Endometrial microvascular endothelial cells (primary cell): ENCODE results near the gene RNU5D-1. TPM values are rescaled to one million over a fixed set of nuclear protein-coding genes. Genes with fewer than 3 reads are reported as not detected.
"Not testable (repeated sequence)": the region's sequence is repeated elsewhere in the genome, so short reads cannot be mapped to it uniquely, and the experiment has no call there.

Source experiments
- in situ Hi-C: cut with HindIII; loops from 2 replicates; pipeline ENCODE4 v1.10.0; 2017; ENCODE audit warnings: low sequenced_read_pairs, low pct_unique_long_range_greater_than_20kb; ENCODE audit errors: inconsistent ontology term
- total RNA-seq: library from RNA; depleted of rRNA; stranded (reverse); fragments of >200 nt; gene quantifications from one replicate; pipeline ENCODE4 v1.2.3, GENCODE V29; 2015; ENCODE audit errors: inconsistent ontology term

Gene RNU5D-1
- total RNA-seq, 1 donor from 2014 or later: not detected

DNA sequence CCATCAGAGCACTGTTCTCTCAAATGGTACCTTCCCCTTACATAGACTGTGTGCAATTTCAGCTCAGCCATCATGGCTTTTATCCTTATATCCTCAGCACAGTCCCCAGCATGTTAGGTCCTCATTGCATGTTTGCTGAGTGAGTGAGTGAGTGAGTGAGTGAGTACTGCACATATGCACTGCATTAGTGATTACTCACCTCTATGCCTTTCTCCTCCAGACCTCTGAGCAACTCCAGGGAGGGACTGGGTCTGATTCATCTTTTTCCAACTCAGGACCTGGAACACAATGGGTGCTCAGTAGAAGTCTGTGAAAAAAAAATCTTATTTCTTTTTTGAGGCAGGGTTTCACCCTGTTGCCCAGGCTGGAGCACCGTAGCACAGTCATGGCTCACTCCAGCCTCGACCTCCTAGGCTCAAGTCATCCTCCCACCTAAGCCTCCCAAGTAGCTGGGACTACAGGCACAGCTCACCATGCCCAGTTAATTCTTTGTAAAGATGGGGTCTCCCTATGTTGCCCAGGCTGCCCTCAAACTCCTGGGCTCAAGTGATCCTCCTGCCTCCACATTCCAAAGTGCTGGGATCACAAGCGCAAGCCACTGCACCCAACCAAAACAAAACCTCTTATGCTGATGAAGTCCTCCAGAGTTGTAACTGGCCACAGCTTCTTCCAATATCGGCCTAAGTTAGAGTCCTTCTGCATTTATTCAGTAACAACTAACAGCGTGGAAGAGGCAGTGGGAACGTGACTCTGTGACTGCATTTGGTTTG is 23.7 kb downstream of the RNU5D-1 start:
- in situ Hi-C loops: no loop called here

DNA sequence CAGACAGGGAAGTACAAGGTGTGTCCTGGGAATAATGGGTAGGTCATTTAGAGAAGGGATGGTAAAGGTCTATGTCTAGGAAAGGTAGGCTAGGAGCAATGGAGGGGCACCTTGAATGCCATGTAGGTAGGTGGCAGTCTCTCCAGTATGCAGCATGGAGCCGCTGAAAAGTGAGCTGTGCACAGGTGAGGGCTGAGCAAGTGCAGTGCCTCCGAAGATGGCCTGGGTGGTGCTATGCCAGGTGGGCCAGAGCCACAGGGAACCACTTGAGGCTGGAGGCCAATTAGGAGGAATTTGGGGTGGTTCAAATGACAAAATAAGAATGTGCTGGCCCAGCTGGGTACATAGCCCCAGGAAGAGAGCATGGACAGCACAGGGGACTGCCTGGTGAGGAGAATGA is 25.0 kb downstream of the RNU5D-1 start:
- in situ Hi-C loops: no loop called here

DNA sequence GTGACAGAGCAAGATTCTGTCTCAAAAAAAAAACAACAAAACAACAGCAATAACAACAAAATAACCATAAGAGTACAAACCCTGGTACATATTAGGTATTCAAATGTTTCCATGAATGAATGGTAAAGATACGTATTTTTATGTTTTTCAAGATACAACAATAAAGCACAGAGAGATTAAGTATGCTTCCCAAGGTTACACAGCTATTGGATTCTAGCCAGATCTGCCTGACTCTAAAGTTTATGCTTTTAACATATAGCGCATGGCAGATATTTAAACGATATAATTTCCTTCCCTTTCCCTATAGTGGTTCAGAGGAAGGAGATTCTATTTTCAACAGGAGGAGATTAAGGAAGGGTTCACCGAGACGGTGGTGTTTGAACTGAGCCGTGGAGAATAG is 25.5 kb downstream of the RNU5D-1 start:
- in situ Hi-C loops: no loop called here

DNA sequence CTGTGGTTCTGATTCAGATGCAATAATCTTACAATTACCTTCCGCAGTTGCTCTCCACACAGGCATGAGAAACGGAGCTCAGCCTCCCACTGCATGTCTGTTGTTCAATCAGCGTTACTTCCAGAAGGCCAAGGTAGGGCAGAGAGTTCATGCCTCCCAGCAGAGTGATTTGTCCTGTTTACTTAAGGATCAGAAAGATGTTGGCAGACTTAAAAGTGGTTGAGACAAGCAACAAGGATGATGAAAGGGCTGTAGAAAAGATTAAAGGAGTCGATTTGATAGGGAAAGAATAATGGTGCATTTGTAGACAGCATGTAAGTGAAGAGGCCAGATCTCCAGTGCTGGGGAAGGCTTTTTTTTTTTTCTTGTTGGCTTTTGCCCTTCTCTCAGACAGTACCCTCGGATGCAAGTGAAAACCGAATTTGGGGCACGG is 29.8 kb downstream of the RNU5D-1 start:
- in situ Hi-C loops: no loop called here

DNA sequence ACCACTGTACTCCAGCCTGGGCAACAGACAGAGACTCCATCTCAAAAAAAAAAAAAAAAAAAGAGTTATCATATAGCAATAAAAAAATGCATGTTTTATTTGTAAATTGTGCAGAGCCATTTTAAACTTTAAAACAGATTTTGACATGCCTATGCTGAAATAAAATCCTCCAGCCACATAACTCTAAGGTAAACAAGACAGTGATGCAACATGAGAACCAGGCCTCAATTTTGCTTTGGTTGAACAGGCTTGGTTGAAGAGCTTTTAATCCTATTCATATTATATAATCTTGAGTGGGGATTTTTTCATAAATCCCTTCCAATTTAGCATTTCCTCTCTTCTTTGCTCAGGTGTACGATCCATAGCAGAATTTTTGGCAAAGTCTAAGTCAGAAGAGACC is 30.4 kb downstream of the RNU5D-1 start:
- in situ Hi-C loops: no loop called here

DNA sequence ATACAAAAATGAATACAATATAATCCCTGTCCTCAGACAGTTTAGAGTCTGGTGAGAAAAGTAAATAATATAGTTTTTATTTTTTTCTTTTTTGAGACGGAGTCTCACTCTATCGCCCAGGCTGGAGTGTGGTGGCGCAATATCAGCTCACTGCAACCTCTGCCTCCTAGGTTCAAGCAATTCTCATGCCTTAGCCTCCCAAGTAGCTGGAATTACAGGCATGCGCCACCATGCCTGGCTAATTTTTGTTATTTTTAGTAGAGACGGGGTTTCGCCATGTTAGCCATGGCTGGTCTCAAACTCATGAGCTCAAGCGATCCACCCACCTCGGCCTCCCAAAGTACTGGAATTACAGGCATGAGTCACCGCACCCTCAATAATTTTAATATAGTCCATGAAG is 31.6 kb downstream of the RNU5D-1 start:
- in situ Hi-C loops: not testable (repeated sequence)

DNA sequence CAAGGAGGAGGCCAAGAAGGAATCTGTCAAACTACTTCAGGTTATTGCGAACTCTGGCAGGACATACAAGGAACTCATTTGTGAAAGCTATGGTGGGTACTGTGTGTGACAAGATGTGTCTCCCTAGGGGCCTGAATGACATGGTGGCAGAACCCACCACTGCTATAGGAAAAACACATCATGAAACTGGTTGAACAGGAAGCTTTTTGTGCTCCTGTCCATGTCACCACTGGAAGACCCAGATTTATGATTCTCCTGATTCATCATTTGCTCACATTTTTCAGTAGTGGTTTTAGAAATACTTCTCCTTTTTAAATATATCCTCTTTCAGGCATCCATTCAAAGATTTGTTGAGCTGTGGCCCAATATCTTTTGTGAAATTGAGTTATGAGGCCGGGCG is 32.8 kb downstream of the RNU5D-1 start:
- in situ Hi-C loops: no loop called here

DNA sequence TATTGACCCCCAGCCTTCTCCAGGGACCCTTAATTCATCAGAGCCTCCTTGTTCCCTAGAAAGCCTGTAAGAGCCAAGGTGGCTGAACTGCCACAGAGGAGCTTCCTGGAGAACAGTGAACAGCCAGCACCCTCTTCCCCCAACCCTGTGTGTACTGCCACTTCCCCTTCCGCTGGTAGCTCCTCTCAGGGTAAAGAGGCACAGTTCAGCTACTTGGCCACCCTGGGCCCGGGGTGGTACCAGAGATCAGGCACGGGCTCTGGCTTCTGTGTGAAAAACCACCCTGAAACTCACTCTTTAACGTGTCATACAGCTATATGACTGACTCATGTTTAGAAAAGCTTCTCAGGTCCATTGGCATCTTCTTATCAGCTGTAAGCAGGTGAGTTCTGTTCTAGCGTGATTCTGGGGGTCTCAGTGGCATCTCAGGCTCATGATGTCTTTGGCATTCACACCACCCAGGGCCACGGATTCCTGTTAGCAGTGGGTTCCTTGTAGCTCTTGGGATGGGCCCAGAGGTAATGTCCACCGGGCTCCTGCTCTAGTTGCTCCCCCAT is 34.1 kb downstream of the RNU5D-1 start:
- in situ Hi-C loops: no loop called here

DNA sequence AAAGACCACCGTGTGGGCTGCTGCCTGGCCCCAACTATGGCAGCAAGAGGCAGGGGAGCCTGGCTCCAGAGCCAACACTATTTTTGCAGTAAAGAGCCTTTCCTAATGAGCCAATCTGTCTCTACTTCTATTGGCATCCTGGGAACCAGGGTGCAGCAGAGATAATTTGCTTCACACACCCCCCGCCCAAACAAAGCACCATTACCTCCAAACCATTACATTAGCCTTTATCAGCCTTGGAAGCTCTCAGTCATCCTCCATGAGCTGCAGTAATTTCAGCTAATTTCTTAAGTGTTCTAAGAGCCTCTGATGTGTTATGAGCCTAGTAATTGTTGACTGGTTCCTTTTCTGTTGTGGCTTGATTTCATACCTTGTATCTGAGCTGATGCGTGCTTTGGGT is 34.9 kb downstream of the RNU5D-1 start:
- in situ Hi-C loops: no loop called here

DNA sequence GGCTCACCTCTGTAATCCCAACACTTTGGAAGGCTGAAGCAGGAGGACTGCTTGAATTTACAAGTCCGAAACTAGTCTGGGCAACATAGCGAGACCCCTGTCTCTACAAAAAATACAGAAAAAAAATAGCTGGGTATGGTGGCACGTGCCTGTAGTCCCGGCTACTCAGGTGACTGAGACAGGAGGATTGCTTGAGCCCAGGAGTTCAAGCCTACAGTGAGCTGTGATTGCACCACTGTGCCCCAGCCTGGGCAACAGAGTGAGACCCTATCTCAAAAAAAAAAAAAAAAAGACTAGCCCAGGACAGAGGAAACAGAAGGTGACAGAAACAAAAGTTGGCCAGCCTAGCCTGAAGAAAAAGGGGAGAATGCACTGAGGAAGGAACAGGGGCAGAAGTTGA is 35.3 kb downstream of the RNU5D-1 start:
- in situ Hi-C loops: no loop called here

DNA sequence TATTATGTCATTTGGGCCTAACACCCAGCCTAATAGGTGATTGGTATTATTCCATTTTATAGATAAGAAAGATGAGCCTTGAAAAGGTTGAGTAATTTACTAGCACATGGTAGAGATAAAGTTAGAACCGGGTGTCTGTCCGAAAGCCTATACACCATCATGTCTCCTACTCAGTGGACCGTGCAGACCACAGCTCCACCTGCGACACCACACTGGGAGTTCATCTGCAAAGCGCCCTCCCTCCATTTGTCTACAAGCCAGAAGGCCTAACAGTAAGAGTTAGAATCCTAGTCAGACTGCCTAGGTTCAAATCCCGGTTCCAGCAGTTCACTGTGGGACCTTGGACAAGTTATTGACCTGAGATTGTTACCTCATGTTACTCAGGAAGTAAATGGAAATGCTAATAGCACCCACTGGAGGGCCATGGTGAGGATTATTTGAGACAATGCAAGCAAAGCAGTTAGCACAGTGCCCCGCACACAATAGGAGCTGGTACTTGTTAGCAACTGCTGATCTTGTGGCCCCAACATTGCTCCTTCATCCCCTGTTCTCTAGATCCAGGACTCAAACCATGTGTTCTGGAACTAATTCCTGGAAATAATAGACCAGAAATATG is 36.0 kb downstream of the RNU5D-1 start:
- in situ Hi-C loops: no loop called here

DNA sequence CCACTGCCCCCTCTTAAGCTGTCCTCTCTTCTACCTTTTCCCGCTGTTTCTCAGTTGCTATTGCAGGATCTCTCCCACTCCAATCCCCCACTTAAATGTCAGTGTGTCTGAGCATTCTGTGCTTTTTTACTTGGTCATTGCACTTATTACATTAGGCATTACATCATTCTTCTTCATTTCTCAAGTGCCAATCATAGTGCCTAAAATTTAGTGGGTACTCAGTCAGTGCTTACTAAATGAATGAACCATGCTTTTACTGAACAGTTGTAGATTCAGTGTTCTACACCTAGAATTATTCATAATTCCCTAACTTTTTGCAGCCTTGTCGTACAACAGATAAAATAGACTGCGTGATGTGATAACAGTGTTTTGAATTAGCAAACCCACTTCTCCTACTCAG is 37.1 kb downstream of the RNU5D-1 start:
- in situ Hi-C loops: no loop called here

DNA sequence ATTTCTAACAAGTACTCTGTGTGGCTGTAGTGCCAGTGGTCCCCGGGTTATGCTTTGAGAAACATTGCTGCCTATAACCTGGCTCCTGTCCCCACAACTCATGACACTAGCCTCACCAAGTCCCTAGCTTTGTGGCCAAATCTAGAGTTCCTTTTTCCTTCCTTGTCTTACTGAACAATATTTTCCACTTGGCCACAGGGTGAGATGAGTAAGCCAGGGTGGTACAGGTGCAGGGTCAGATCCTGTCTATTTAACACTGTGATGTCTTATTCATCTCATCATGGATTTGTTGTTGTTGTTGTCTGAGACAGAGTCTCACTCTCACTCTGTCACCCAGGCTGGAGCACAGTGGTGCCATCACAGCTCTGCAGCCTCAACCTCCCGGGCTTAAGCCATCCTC is 37.8 kb downstream of the RNU5D-1 start:
- in situ Hi-C loops: no loop called here

DNA sequence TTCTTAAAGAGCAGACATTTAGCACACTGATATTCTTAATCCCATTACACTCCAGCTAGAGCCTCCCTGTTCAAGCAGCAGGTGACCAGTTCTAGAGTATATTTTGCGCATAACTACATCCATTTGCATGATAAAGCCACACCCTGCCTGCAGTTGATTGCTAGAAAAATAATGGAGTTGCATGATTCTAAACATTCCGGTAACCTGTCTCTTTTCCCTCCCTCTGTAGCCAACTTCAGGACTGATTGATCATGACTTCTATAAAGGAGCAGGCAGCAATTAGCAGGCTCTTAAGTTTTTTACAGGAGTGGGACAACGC is 41.6 kb downstream of the RNU5D-1 start:
- in situ Hi-C loops: no loop called here

DNA sequence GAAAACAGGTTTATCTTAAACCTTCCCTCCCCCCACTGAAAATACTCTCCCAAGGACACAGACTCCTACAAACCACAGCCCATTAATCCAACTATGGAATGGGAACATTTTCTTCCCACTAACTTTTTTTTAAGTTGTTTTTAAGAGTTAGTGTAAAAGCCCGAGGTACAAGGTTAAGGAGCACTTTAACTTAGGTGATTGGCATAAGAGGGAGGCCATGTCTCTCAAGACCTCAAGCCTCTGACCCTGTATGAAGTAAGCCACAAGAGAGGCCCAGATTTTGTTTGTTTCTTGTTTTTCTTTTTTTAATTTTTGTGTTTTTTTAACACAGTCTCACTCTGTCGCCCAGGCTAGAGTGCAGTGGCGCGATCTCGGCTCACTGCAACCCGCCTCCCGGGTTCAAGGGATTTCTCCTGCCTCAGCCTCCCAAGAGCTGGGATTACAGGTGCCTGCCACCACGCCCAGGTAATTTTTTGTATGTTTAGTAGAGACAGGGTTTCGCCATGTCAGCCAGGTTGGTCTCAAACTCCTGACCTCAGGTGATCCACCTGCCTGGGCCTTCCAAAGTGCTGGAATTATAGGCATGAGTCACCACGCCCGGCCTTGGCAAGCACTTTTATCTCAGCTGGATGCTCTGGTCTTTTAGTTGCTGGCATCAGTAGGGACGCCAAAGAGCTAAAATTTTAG is 42.1 kb downstream of the RNU5D-1 start:
- in situ Hi-C loops: no loop called here

DNA sequence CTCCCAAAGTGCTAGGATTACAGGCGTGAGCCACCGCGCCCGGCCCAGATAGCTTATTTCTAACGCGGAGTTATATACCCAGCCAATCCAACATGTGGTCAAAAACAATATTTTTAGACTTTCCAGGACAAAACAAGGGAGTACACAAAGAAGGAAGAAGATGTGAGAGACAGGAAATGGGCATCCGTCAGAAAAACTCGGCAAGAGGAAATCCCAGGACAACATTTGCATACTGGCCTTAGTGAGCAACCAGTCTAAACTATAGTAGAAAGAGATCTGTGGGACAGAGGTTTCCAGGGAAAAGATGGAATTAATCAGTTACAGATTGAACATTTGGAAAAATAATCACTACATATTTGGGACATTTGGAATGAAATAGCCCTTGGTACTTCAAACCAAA is 45.1 kb downstream of the RNU5D-1 start:
- in situ Hi-C loops: no loop called here

DNA sequence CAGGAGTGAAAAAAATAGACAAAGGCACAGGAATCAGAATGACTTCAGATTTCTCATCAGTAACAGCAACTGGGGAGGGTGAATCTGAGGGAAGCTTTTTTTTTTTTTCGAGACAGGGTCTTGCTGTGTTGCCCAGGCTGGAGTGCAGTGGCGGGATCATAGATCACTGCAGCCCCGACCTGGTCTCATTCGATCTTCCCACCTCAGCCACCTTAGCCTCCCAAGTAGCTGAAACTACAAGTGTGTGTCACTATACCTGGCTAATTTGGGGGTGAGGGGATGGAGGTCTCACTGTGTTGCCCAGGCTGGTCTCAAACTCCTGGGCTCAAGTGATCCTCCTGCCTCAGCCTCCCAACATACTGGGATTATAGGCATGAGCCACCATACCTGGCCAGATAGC is 45.8 kb downstream of the RNU5D-1 start:
- in situ Hi-C loops: no loop called here

DNA sequence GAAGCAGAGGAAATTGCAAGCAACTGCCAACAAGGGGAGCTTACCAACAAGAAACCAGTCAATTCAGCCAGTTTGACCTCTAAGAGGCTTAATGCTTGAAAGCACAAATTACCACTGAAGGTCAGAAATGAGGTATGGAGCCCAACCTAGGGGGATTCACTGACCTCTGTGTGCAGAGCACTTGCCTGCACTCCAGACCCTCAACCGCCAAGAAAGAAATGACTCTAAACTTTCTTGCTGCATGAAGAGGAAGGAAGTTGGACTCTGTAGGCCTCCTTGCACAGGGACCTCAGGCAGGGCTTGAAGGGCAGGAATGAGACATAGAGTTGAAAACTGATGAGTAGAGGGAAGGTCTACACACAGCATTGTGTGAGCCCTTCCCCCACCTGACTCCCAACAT is 46.4 kb downstream of the RNU5D-1 start:
- in situ Hi-C loops: no loop called here

DNA sequence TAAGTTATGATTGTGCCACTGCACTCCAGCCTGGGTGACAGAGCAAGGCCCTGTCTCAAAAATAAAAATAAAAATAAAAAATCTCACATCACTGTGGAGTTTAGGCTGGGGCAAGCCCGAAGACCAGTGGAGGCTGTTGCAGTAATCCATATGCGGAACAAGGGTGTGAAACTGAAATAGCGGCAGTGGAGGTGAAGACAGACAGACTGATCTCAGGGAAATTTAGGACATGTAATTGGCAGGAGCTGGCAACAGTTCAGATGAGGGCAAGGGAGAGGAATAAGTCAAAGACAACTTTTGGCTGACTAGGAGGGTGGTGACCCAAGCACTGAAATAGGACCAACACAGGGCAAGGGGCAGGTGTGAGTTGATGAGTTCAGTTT is 48.1 kb downstream of the RNU5D-1 start:
- in situ Hi-C loops: no loop called here
